HCT116 (cell line): ENCODE results near the gene LRCH3.

ENCODE experiments used
- CBX3 ChIP-seq: IDR thresholded peaks from 2 replicates; pipeline ENCODE4 v1.6.1; 2012; ENCODE audit warnings: low read depth
- CTCF ChIP-seq, 3 experiments: fragments of 200-600 bp in 1 of 3; sonication (generic) in 1 of 3; IDR thresholded peaks in 2 of 3; conservative IDR thresholded peaks in 1 of 3; 2 replicates each; pipeline ENCODE4 v1.5.1; 2012 to 2017; ENCODE audit warnings: low read depth in 2 of 3, low read length in 2 of 3, antibody characterized with exemption in 1 of 3, borderline replicate concordance in 1 of 3, control low read depth in 1 of 3, mild to moderate bottlenecking in 1 of 3, mixed read lengths in 1 of 3, mixed run types in 1 of 3, moderate library complexity in 1 of 3; ENCODE audit not compliant: insufficient read depth in 1 of 3
- POLR2A ChIP-seq: IDR thresholded peaks from 2 replicates; pipeline ENCODE4 v1.7.0; 2011; ENCODE audit warnings: borderline replicate concordance; ENCODE audit not compliant: insufficient read depth, insufficient read length; ENCODE audit errors: extremely low read depth
- TCF7L2 ChIP-seq: IDR thresholded peaks from 2 replicates; pipeline ENCODE4 v1.7.0; 2011; ENCODE audit warnings: borderline replicate concordance, inconsistent platforms; ENCODE audit not compliant: insufficient read depth, insufficient read length; ENCODE audit errors: extremely low read depth
- YY1 ChIP-seq: IDR thresholded peaks from 2 replicates; pipeline ENCODE4 v1.6.1; 2011; ENCODE audit warnings: low read length, low read depth, moderate library complexity, mild to moderate bottlenecking; ENCODE audit not compliant: insufficient replicate concordance; ENCODE audit errors: extremely low read depth

GRCh38 chr3:197926418-197926817 is 135.4 kb downstream of the LRCH3 start:
- TF ChIP-seq YY1 = no peak
- no peak for TF ChIP-seq POLR2A
- no peak for TF ChIP-seq TCF7L2
- TF ChIP-seq CTCF (IDR thresholded peaks at IDR 0.05 in 2 of 3, conservative IDR thresholded peaks at IDR 0.05 in 1 of 3; ENCODE audit: borderline replicate concordance in 1 of 3, insufficient read depth in 1 of 3, low read depth in 2 of 3, low read length in 2 of 3) = peak; percentile 14 to 61 (median 60); a peak in 4 of 6 replicates
- no peak for TF ChIP-seq CBX3
